Gastroesophageal sphincter (tissue), 4 donors: Measurements from ENCODE around the gene FAIM2. TPM values are rescaled to one million over a fixed set of nuclear protein-coding genes. Genes with fewer than 3 reads are reported as not detected.
A peak's percentile ranks its signal among the peaks of the same experiment; 100 is the strongest.

Experiments used
- ATAC-seq: fragments of 150-250 bp; one replicate; pipeline ENCODE4 v1.9.1; 2016; ENCODE audit warnings: mild to moderate bottlenecking, moderate library complexity
- H3K27ac ChIP-seq, 4 donors: fragments of 200-600 bp; sonication (generic) in 3 of 4; 1 replicate in 3 of 4; 2 replicates in 1 of 4; pipeline ENCODE4 v1.5.1; 2016 to 2019
- H3K27me3 ChIP-seq: fragments of 200-600 bp; sonication (generic); one replicate; pipeline ENCODE4 v1.5.1; 2019
- H3K36me3 ChIP-seq, 2 donors: fragments of 200-600 bp; sonication (generic); one replicate each; pipeline ENCODE4 v1.5.1; 2019; ENCODE audit warnings: control low read depth in 1 of 2
- H3K4me1 ChIP-seq, 3 donors: fragments of 200-600 bp; sonication (generic); 1 replicate in 2 of 3; 2 replicates in 1 of 3; pipeline ENCODE4 v1.5.1; 2016 to 2019; ENCODE audit warnings: control low read depth in 2 of 3
- H3K4me3 ChIP-seq, 2 donors: fragments of 200-600 bp; sonication (generic); one replicate each; pipeline ENCODE4 v1.5.1; 2019; ENCODE audit warnings: mild to moderate bottlenecking in 1 of 2, moderate library complexity in 1 of 2
- H3K9me3 ChIP-seq, 3 donors: fragments of 200-600 bp; sonication (generic); one replicate each; pipeline ENCODE4 v1.5.1; 2017 to 2019; ENCODE audit warnings: control low read depth in 2 of 3
- CTCF ChIP-seq, 4 experiments: fragments of 200-600 bp in 2 of 4; fragments of 450-650 bp in 2 of 4; sonication (generic) in 1 of 4; IDR thresholded peaks; one replicate each; pipeline ENCODE4 v1.5.1; 2017 to 2019; ENCODE audit warnings: antibody characterized with exemption in 4 of 4, mild to moderate bottlenecking in 2 of 4, moderate library complexity in 2 of 4
- EP300 ChIP-seq: sonication (generic); formaldehyde crosslinking; IDR thresholded peaks from one replicate; pipeline ENCODE4 v1.6.1; 2017; ENCODE audit warnings: antibody characterized with exemption, mild to moderate bottlenecking
- POLR2A ChIP-seq, 2 donors: fragments of 450-650 bp; IDR thresholded peaks; one replicate each; pipeline ENCODE4 v1.6.1; 2017; ENCODE audit warnings: antibody characterized with exemption in 2 of 2, mild to moderate bottlenecking in 2 of 2, moderate library complexity in 1 of 2
- POLR2AphosphoS5 ChIP-seq: sonication (generic); formaldehyde crosslinking; IDR thresholded peaks from one replicate; pipeline ENCODE4 v1.6.1; 2017; ENCODE audit warnings: antibody characterized with exemption
- WGBS, 2 donors: methylation state at CpG; one replicate each; pipeline ENCODE4 v1.1.5; 2018; ENCODE audit warnings: low coverage in 1 of 2; 5-methylcytosine and 5-hydroxymethylcytosine counted together
- total RNA-seq, 4 donors: library from RNA; depleted of rRNA; stranded (reverse); fragments of >200 nt; gene quantifications; one replicate each; pipeline ENCODE4 v1.1.0, GENCODE V29; 2016

Gene FAIM2
- total RNA-seq = 1 to 10 TPM; 3.4 to 7.4 (median 5.9) TPM

GRCh38 chr12:49903700-49904423 is at the start of gene FAIM2:
FAIM2 (minus strand) TSS chr12:49903900; CDS start chr12:49903792, 108 bp downstream.
- Histone ChIP-seq H3K36me3 (no peaks in the 10 kb centered on the region), H3K27ac (peak within 1 kb of the TSS in 3 of 4 donors; percentile 65 to 71 (median 69)), H3K9me3 (no peaks in the 10 kb centered on the region), H3K27me3 (peaks cover 8% of the 10 kb centered on the region), H3K4me1 (peaks cover 0 to 20% (median 2%) of the 10 kb centered on the region in 3 donors), H3K4me3 (peak within 1 kb of the TSS; percentile 33 to 53)
- WGBS, 2 donors = 17% methylated on average over 1 to 8 of the region's 56 CpGs
- no peak for TF ChIP-seq POLR2A (IDR thresholded peaks at IDR 0.05)
- TF ChIP-seq CTCF (IDR thresholded peaks at IDR 0.05) = peak in 2 of 4 experiments; percentile 11 to 21
- ATAC-seq = peak; percentile 89

GRCh38 chr12:49953151-49953550 is 49.5 kb upstream of the FAIM2 start:
- TF ChIP-seq EP300 (no peak), POLR2A (IDR thresholded peaks at IDR 0.05) (no peak), POLR2AphosphoS5 (no peak), CTCF (IDR thresholded peaks at IDR 0.05) (no peak)
- Histone ChIP-seq H3K4me3 (no peak overlapping the region), H3K4me1 (no peaks in the 10 kb centered on the region), H3K36me3 (no peaks in the 10 kb centered on the region), H3K9me3 (no peaks in the 10 kb centered on the region), H3K27ac (no peak overlapping the region), H3K27me3 (peaks cover 72% of the 10 kb centered on the region)
- no peak for ATAC-seq
- 89 to 96% methylated on average over 3 of the region's 4 CpGs for WGBS, 2 donors

DNA sequence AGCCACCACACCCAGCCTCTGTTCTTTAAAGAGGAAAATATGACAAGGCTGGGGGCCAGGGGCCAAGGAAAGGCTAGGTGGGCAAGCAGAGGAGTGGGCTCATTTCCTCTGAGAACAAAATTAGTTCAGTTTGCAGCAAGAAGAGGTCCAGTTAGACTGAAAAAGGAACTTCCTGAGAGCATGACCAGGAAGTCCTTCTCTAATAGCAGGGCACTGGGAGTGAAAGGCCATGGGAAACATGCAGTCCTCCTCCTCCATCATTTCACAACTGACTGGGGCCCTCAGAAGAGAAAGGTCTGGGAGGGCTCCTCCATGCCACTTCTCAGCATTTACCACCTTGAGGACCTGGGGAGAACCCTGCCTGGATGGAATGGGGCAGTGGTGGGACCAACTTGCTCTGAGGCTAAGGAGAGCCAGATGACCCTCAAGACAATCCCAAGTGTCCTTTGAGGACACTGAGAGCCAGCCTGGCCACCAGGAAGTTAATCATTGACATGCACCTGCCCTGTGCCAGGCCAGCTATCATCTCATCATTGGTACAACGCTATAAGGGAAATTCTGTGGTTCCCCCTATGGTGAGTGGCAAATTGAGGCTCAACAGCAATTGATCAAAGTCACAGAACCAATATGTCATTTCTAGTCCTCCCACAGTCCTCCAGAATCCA is 48.8 kb upstream of the FAIM2 start:
- H3K36me3 ChIP-seq = no peaks in the 10 kb centered on the region
- no peak overlapping the region for H3K27ac ChIP-seq
- no peaks in the 10 kb centered on the region for H3K9me3 ChIP-seq
- H3K27me3 ChIP-seq = peaks cover 66% of the 10 kb centered on the region
- TF ChIP-seq CTCF (IDR thresholded peaks at IDR 0.05) = no peak
- H3K4me3 ChIP-seq = no peak overlapping the region
- no peak for ATAC-seq
- H3K4me1 ChIP-seq = no peaks in the 10 kb centered on the region
- 86% methylated on average over 1 of the region's 1 CpG; no CpG with 5 or more reads in 1 of the 2 donors for WGBS, 2 donors

- no peak overlapping the region for H3K27ac ChIP-seq
- TF ChIP-seq POLR2A (IDR thresholded peaks at IDR 0.05) (no peak), CTCF (IDR thresholded peaks at IDR 0.05) (no peak), POLR2AphosphoS5 (no peak), EP300 (no peak)
- no peaks in the 10 kb centered on the region for H3K4me1 ChIP-seq
- H3K27me3 ChIP-seq = peaks cover 57% of the 10 kb centered on the region
- 75 to 89% methylated on average over 9 to 10 of the region's 14 CpGs for WGBS, 2 donors
- no peak overlapping the region for H3K4me3 ChIP-seq
- no peaks in the 10 kb centered on the region for H3K9me3 ChIP-seq
- no peak for ATAC-seq
- no peaks in the 10 kb centered on the region for H3K36me3 ChIP-seq
Measured at GRCh38 chr12:49951411-49952240, 47.9 kb upstream of the FAIM2 start.
